Spleen (tissue), 11 donors: ENCODE data around the gene ADAM21. TPM values are rescaled to one million over a fixed set of nuclear protein-coding genes. Genes with fewer than 3 reads are reported as not detected.

Experiments
- DNase-seq: peaks from one replicate; pipeline ENCODE4 v3.0.0-alpha.2; 2020
- H3K27ac ChIP-seq, 8 donors: fragments of 200-600 bp; sonication (generic) in 7 of 8; 1 replicate in 4 of 8; 2 replicates in 4 of 8; pipeline versions ENCODE4 v1.5.0 to v1.8.0; 2016 to 2021; ENCODE audit warnings: inconsistent platforms in 4 of 8, mild to moderate bottlenecking in 4 of 8, moderate library complexity in 1 of 8
- H3K27me3 ChIP-seq, 7 donors: fragments of 200-600 bp; sonication (generic) in 6 of 7; replicated peaks in 1 of 7; 1 replicate in 4 of 7; 2 replicates in 3 of 7; pipeline versions ENCODE4 v1.5.0 to v1.8.0; 2016 to 2021; ENCODE audit warnings: inconsistent platforms in 3 of 7, mild to moderate bottlenecking in 1 of 7
- H3K36me3 ChIP-seq, 6 donors: fragments of 200-600 bp; sonication (generic) in 5 of 6; 1 replicate in 4 of 6; 2 replicates in 2 of 6; pipeline versions ENCODE4 v1.5.0 to v1.8.0; 2016 to 2021; ENCODE audit warnings: inconsistent platforms in 2 of 6
- H3K4me1 ChIP-seq, 6 donors: fragments of 200-600 bp; sonication (generic) in 5 of 6; 1 replicate in 3 of 6; 2 replicates in 3 of 6; pipeline versions ENCODE4 v1.5.0 to v1.8.0; 2016 to 2021; ENCODE audit warnings: inconsistent platforms in 3 of 6
- H3K4me3 ChIP-seq, 8 donors: fragments of 200-600 bp; sonication (generic) in 7 of 8; 1 replicate in 4 of 8; 2 replicates in 4 of 8; pipeline versions ENCODE4 v1.5.0 to v1.8.0; 2016 to 2021; ENCODE audit warnings: inconsistent platforms in 4 of 8, mild to moderate bottlenecking in 4 of 8, moderate library complexity in 2 of 8
- H3K9me3 ChIP-seq, 8 donors: fragments of 200-600 bp; sonication (generic) in 7 of 8; 1 replicate in 4 of 8; 2 replicates in 4 of 8; pipeline versions ENCODE4 v1.5.0 to v1.8.0; 2016 to 2021; ENCODE audit warnings: inconsistent platforms in 4 of 8
- POLR2AphosphoS5 ChIP-seq, 3 donors: sonication (generic); formaldehyde crosslinking; IDR thresholded peaks; one replicate each; pipeline ENCODE4 v1.5.1; 2017; ENCODE audit warnings: antibody characterized with exemption in 3 of 3
- intact Hi-C: fragments of 100-400 bp; cut with DNase I; formaldehyde crosslinking; loops from one replicate; pipeline ENCODE4 v1.15.0; 2023; ENCODE audit warnings: low total_unique reads
- polyA plus RNA-seq, 3 donors: library from polyadenylated mRNA; stranded (reverse); fragments of 200-250 nt; gene quantifications; one replicate each; pipeline ENCODE4 v1.2.1, GENCODE V29; 2013
- small RNA-seq, 4 donors: library from RNA; depleted of rRNA; stranded (forward); fragments of <200 nt; gene quantifications; one replicate each; pipeline ENCODE3, GENCODE V24; 2016
- total RNA-seq, 7 donors: library from RNA; depleted of rRNA in 3 of 7; stranded (reverse); fragments of >200 nt in 3 of 7; fragmentation: NEBNext Ultra II Directional in 4 of 7; extraction: Animal tissue kit (Norgen Biotek cat#: 25700) in 4 of 7; gene quantifications; one replicate each; pipeline versions ENCODE4 v1.1.0 to v1.2.1, GENCODE V29; 2016 to 2021
- donor health status: healthy with polysubstance abuse.
- donor health status: DM: no; HTN: no; CAD: no; lungs with moderate emphysema.
- donor health status: DM: no; HTN: no; CAD: no.
- donor health status: Bipolar disorder and iron deficiency.
- donor health status: healthy.
- donor health status: DM: no; HTN: no; CAD: no.
- donor health status: DM: yes; HTN: yes; CAD: no.

The ADAM21 gene
- total and polyA plus RNA-seq, 10 donors, result 0.06 to 0.23 (median 0.17) TPM; not detected in 6

DNA sequence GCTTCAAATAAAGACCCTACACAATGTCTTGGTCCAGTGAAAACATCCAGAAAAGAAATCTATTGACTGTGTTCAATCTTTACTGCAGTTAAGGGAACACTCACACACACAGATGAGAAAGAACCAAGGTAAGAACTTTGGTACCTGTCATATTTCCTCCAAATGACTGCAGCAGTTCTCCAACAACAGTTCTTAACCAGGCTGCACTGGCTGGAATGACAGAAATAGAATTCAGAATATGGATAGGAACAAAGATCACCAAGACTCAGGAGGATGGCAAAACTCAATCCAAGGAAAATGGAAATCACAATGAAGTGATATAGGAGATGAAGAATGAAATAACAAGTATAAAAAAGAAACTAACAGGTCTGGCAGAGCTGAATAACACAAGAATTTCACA, 46.2 kb downstream of the ADAM21 start:
- peaks cover 0 to 29% (median 0%) of the 10 kb centered on the region in 6 donors for H3K36me3 ChIP-seq
- H3K4me1 ChIP-seq, result no peaks in the 10 kb centered on the region
- H3K27ac ChIP-seq, result no peak overlapping the region
- intact Hi-C loops, result no loop called here
- no peak for TF ChIP-seq POLR2AphosphoS5 (IDR thresholded peaks at IDR 0.05)
- peaks cover 0 to 45% (median 13%) of the 10 kb centered on the region in 8 donors for H3K9me3 ChIP-seq
- no peak for DNase-seq
- H3K27me3 ChIP-seq, result no peaks in the 10 kb centered on the region
- H3K4me3 ChIP-seq, result no peak overlapping the region

Small RNA genes within 50 kb of the gene (small RNA-seq; reads per million reads assigned to genes)
- 0 reads per million in 4 donors for gene RNU6-659P

Other genes with a start within 250 kb of the ADAM21 start
- gene COX16, start 92.5 kb upstream of the ADAM21 start, total RNA-seq, result 10 to 100 TPM; 20.2 to 35.3 (median 25.5) TPM
- 10 to 100 TPM; 42.2 to 66.4 (median 59.6) TPM for gene COX16, start 92.5 kb upstream of the ADAM21 start, polyA plus RNA-seq
- gene SYNJ2BP, start 35.1 kb upstream of the ADAM21 start, total RNA-seq, result 10 to 100 TPM; 19.0 to 29.1 (median 23.7) TPM
- gene SYNJ2BP, start 35.1 kb upstream of the ADAM21 start, polyA plus RNA-seq, result 10 to 100 TPM in 1 of 3 donors, 1 to 10 TPM in 2; 4.8 to 11.0 (median 6.5) TPM
- gene ADAM20, start 82.8 kb downstream of the ADAM21 start, total RNA-seq, result 1 to 10 TPM; 1.2 to 4.8 (median 2.4) TPM
- under 1 TPM; 0.05 to 0.07 (median 0.06) TPM for gene ADAM20, start 82.8 kb downstream of the ADAM21 start, polyA plus RNA-seq
- gene MED6, start 148.5 kb downstream of the ADAM21 start, total RNA-seq, result 10 to 100 TPM; 36.7 to 55.7 (median 43.1) TPM
- 10 to 100 TPM; 15.2 to 19.4 (median 18.9) TPM for gene MED6, start 148.5 kb downstream of the ADAM21 start, polyA plus RNA-seq
- 10 to 100 TPM in 1 of 7 donors, 1 to 10 TPM in 6; 8.1 to 13.2 (median 9.3) TPM for gene TTC9, start 189.7 kb downstream of the ADAM21 start, total RNA-seq
- gene TTC9, start 189.7 kb downstream of the ADAM21 start, polyA plus RNA-seq, result 1 to 10 TPM; 4.6 to 7.4 (median 7.3) TPM